HCT116 (cell line): Measurements from ENCODE around the gene PDE1C. TPM values are rescaled to one million over a fixed set of nuclear protein-coding genes. Genes with fewer than 3 reads are reported as not detected.

Source experiments
- ATAC-seq: fragments of 200-7000 bp; cut with Tn5 transposase; 2 replicates; pipeline ENCODE4 v1.9.1; 2020; ENCODE audit warnings: mild to moderate bottlenecking, moderate library complexity
- BruUV-seq: library from RNA; stranded (reverse); fragments of 400-500 nt; replicated peaks from 2 replicates; lab custom pipeline; 2021; lab: Mats Ljungman, UMichigan
- CTCF ChIA-PET: fragments of 300-600 bp; sonication (Branson Sonifier 250); formaldehyde crosslinking; loops from one replicate; lab custom pipeline; 2021; ENCODE audit warnings: antibody characterized with exemption; lab: Charles Lee
- POLR2A ChIA-PET: fragments of 300-600, 350-600 bp; sonication (Branson Sonifier 250); formaldehyde crosslinking; loops from one replicate; lab custom pipeline; 2021; ENCODE audit warnings: antibody characterized with exemption; lab: Charles Lee
- RAD21 ChIA-PET, 2 experiments: fragments of 300-600 bp; sonication (Branson Sonifier 250); formaldehyde crosslinking; loops; one replicate each; lab custom pipeline; 2023; ENCODE audit warnings: low total read pairs in 2 of 2; ENCODE audit not compliant: uncharacterized antibody in 2 of 2, unreplicated experiment in 2 of 2, low non-redundant PET in 1 of 2; lab: Charles Lee
- DNase-seq: peaks from one replicate; pipeline ENCODE4 v3.0.0-alpha.2; 2010; ENCODE audit warnings: low read depth, low spot score
- H2AFZ ChIP-seq: fragments of 200-600 bp; shearing (Covaris generic), sonication (generic); 2 replicates; pipeline ENCODE4 v1.6.1; 2017; ENCODE audit warnings: low read depth, mixed run types, mixed read lengths, antibody characterized with exemption, low read length; ENCODE audit not compliant: poor library complexity, severe bottlenecking
- H3K27ac ChIP-seq: 2 replicates; pipeline ENCODE4 v1.5.1; 2012; ENCODE audit warnings: low read depth, low read length
- H3K27me3 ChIP-seq: fragments of 200-600 bp; sonication (generic); 2 replicates; pipeline ENCODE4 v1.6.1; 2016; ENCODE audit warnings: mixed run types, low read length, mixed read lengths; ENCODE audit not compliant: insufficient read depth
- H3K36me3 ChIP-seq, 2 experiments: fragments of 200-500 bp in 1 of 2; fragments of 200-600 bp in 1 of 2; sonication (Bioruptor generic) in 1 of 2; sonication (generic) in 1 of 2; 2 replicates each; pipeline versions ENCODE4 v1.5.1 to v1.6.1; 2014 to 2016; ENCODE audit warnings: low read length in 2 of 2, inconsistent platforms in 1 of 2, mixed read lengths in 1 of 2, mixed run types in 1 of 2; ENCODE audit not compliant: insufficient read depth in 2 of 2, control insufficient read depth in 1 of 2
- H3K4me1 ChIP-seq, 2 experiments: fragments of 200-600 bp in 1 of 2; sonication (generic) in 1 of 2; 2 replicates each; pipeline versions ENCODE4 v1.5.1 to v1.6.1; 2012 to 2017; ENCODE audit warnings: low read length in 2 of 2, inconsistent platforms in 1 of 2, mild to moderate bottlenecking in 1 of 2, mixed read lengths in 1 of 2, mixed run types in 1 of 2, moderate library complexity in 1 of 2; ENCODE audit not compliant: insufficient read depth in 2 of 2, control insufficient read depth in 1 of 2
- H3K4me2 ChIP-seq: fragments of 200-600 bp; sonication (generic); 2 replicates; pipeline ENCODE4 v1.6.1; 2017; ENCODE audit warnings: mixed run types, low read length, mixed read lengths
- H3K4me3 ChIP-seq, 2 experiments: fragments of 200-600 bp in 1 of 2; sonication (generic) in 1 of 2; replicated peaks in 1 of 2; 2 replicates each; pipeline ENCODE4 v1.5.1; 2011 to 2016; ENCODE audit warnings: low read length in 2 of 2, control low read depth in 1 of 2, low read depth in 1 of 2, mild to moderate bottlenecking in 1 of 2, mixed read lengths in 1 of 2, mixed run types in 1 of 2
- H3K79me2 ChIP-seq: fragments of 200-600 bp; sonication (generic); 2 replicates; pipeline ENCODE4 v1.6.1; 2017; ENCODE audit warnings: mild to moderate bottlenecking, mixed run types, low read length, moderate library complexity, mixed read lengths; ENCODE audit not compliant: insufficient read depth
- H3K9ac ChIP-seq: fragments of 200-600 bp; sonication (generic); 2 replicates; pipeline ENCODE4 v1.6.1; 2016; ENCODE audit warnings: low read length, mixed read lengths
- H3K9me2 ChIP-seq: fragments of 200-600 bp; sonication (generic), shearing (Covaris generic); 2 replicates; pipeline ENCODE4 v1.6.1; 2017; ENCODE audit warnings: mixed run types, mild to moderate bottlenecking, moderate library complexity; ENCODE audit not compliant: insufficient read depth
- H3K9me3 ChIP-seq, 2 experiments: fragments of 200-500 bp in 1 of 2; fragments of 200-600 bp in 1 of 2; sonication (Bioruptor generic) in 1 of 2; sonication (generic) in 1 of 2; 2 replicates each; pipeline ENCODE4 v1.6.1; 2014 to 2017; ENCODE audit warnings: low read length in 2 of 2, mixed read lengths in 2 of 2, inconsistent platforms in 1 of 2, low read depth in 1 of 2, mild to moderate bottlenecking in 1 of 2, mixed run types in 1 of 2, moderate library complexity in 1 of 2; ENCODE audit not compliant: control insufficient read depth in 1 of 2, insufficient read depth in 1 of 2
- H4K20me1 ChIP-seq: fragments of 200-600 bp; sonication (generic), shearing (Covaris generic); 2 replicates; pipeline ENCODE4 v1.6.1; 2017; ENCODE audit warnings: mixed run types, mild to moderate bottlenecking, moderate library complexity; ENCODE audit not compliant: insufficient read depth
- CBX3 ChIP-seq: IDR thresholded peaks from 2 replicates; pipeline ENCODE4 v1.6.1; 2012; ENCODE audit warnings: low read depth
- CEBPB ChIP-seq: IDR thresholded peaks from 2 replicates; pipeline ENCODE4 v1.6.1; 2012; ENCODE audit warnings: low read depth
- EZH2phosphoT487 ChIP-seq: fragments of 200-600 bp; IDR thresholded peaks from 2 replicates; pipeline ENCODE4 v1.6.1; 2018; ENCODE audit warnings: antibody characterized with exemption, borderline replicate concordance
- MAX ChIP-seq: IDR thresholded peaks from 2 replicates; pipeline ENCODE4 v1.6.1; 2012
- POLR2A ChIP-seq: IDR thresholded peaks from 2 replicates; pipeline ENCODE4 v1.7.0; 2011; ENCODE audit warnings: borderline replicate concordance; ENCODE audit not compliant: insufficient read depth, insufficient read length; ENCODE audit errors: extremely low read depth
- RAD21 ChIP-seq: IDR thresholded peaks from 2 replicates; pipeline ENCODE4 v1.6.1; 2012; ENCODE audit warnings: low read depth, mild to moderate bottlenecking
- SRF ChIP-seq: IDR thresholded peaks from 2 replicates; pipeline ENCODE4 v1.6.1; 2012; ENCODE audit warnings: low read depth
- YY1 ChIP-seq: IDR thresholded peaks from 2 replicates; pipeline ENCODE4 v1.6.1; 2011; ENCODE audit warnings: low read length, low read depth, moderate library complexity, mild to moderate bottlenecking; ENCODE audit not compliant: insufficient replicate concordance; ENCODE audit errors: extremely low read depth
- ZBTB33 ChIP-seq: IDR thresholded peaks from 2 replicates; pipeline ENCODE4 v1.6.1; 2011; ENCODE audit warnings: mild to moderate bottlenecking, low read length, moderate library complexity; ENCODE audit not compliant: insufficient replicate concordance; ENCODE audit errors: extremely low read depth
- ZNF274 ChIP-seq: fragments of 200-500 bp; sonication (Bioruptor generic); IDR thresholded peaks from 2 replicates; pipeline ENCODE4 v1.6.1; 2014; ENCODE audit warnings: mild to moderate bottlenecking, low read depth, low read length, inconsistent platforms
- intact Hi-C: fragments of 100-400 bp; cut with micrococcal nuclease; formaldehyde crosslinking; loops from 2 replicates; pipeline ENCODE4 v1.10.0; 2022
- total RNA-seq: library from RNA; stranded (reverse); gene quantifications from one replicate; pipeline ENCODE4 v1.2.1, GENCODE V29; 2021; ENCODE audit not compliant: unreplicated experiment
- TF ChIP-seq, protein P1 (sequence below), 3 experiments: fragments of 200-600 bp in 1 of 3; sonication (generic) in 1 of 3; IDR thresholded peaks in 2 of 3; conservative IDR thresholded peaks in 1 of 3; 2 replicates each; pipeline ENCODE4 v1.5.1; 2012 to 2017; ENCODE audit warnings: low read depth in 2 of 3, low read length in 2 of 3, antibody characterized with exemption in 1 of 3, borderline replicate concordance in 1 of 3, control low read depth in 1 of 3, mild to moderate bottlenecking in 1 of 3, mixed read lengths in 1 of 3, mixed run types in 1 of 3, moderate library complexity in 1 of 3; ENCODE audit not compliant: insufficient read depth in 1 of 3

The PDE1C gene
- total RNA-seq, 1 experiment from 2014 or later, result 0.17 TPM

DNA sequence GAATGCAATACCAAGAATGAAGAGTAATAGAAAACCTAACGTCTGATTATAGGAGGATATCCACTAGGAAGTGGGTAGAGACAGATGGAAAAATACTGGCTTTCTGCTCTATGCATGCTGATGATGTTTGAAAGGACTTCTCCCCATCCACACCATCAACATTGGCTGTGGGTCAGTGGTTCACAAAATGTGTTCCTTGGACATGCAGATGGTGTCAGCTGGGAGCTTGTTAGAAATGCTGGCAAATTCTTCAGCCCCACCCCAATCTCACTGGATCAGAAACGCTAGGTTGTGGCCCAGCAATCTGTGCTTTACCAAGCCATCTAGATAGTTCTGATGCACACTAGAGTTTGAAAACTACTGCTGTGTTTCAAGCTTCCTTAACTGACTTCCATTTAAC lies 219.1 kb downstream of the PDE1C start (continued):
- TF ChIP-seq, protein P1, sequence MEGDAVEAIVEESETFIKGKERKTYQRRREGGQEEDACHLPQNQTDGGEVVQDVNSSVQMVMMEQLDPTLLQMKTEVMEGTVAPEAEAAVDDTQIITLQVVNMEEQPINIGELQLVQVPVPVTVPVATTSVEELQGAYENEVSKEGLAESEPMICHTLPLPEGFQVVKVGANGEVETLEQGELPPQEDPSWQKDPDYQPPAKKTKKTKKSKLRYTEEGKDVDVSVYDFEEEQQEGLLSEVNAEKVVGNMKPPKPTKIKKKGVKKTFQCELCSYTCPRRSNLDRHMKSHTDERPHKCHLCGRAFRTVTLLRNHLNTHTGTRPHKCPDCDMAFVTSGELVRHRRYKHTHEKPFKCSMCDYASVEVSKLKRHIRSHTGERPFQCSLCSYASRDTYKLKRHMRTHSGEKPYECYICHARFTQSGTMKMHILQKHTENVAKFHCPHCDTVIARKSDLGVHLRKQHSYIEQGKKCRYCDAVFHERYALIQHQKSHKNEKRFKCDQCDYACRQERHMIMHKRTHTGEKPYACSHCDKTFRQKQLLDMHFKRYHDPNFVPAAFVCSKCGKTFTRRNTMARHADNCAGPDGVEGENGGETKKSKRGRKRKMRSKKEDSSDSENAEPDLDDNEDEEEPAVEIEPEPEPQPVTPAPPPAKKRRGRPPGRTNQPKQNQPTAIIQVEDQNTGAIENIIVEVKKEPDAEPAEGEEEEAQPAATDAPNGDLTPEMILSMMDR (IDR thresholded peaks at IDR 0.05 in 2 of 3, conservative IDR thresholded peaks at IDR 0.05 in 1 of 3; ENCODE audit: borderline replicate concordance in 1 of 3, insufficient read depth in 1 of 3, low read depth in 2 of 3, low read length in 2 of 3), result no peak
- no peak for TF ChIP-seq MAX
- TF ChIP-seq CBX3, result no peak
- TF ChIP-seq YY1, result no peak
- TF ChIP-seq ZBTB33, result no peak
- no peak for TF ChIP-seq EZH2phosphoT487
- no peak for TF ChIP-seq ZNF274

- H4K20me1 ChIP-seq, result no peaks in the 10 kb centered on the region
- H3K9me2 ChIP-seq, result no peaks in the 10 kb centered on the region
- no peak for TF ChIP-seq ZBTB33
- no peak for TF ChIP-seq POLR2A
- no peak for TF ChIP-seq RAD21
- TF ChIP-seq, protein P1 (IDR thresholded peaks at IDR 0.05 in 2 of 3, conservative IDR thresholded peaks at IDR 0.05 in 1 of 3; ENCODE audit: borderline replicate concordance in 1 of 3, insufficient read depth in 1 of 3, low read depth in 2 of 3, low read length in 2 of 3), result no peak
- no peak for TF ChIP-seq CEBPB
- no peak for TF ChIP-seq SRF
- H3K9me3 ChIP-seq, result no peaks in the 10 kb centered on the region
- ATAC-seq (no peak), DNase-seq (no peak)
- H2AFZ ChIP-seq, result no peak overlapping the region
- H3K9ac ChIP-seq, result no peak overlapping the region
- H3K27ac ChIP-seq, result no peak overlapping the region
- BruUV-seq, result no TSS peak
- POLR2A ChIA-PET, result no interaction called here
- no peaks in the 10 kb centered on the region for H3K4me1 ChIP-seq
- intact Hi-C loops, result no loop called here
- H3K27me3 ChIP-seq, result peaks cover 3% of the 10 kb centered on the region; the same call in 1 of the 2 replicates
- H3K4me2 ChIP-seq, result no peak overlapping the region
- H3K4me3 ChIP-seq, result no peak overlapping the region
- RAD21 ChIA-PET, result no interaction called here
- H3K36me3 ChIP-seq, result no peaks in the 10 kb centered on the region
- H3K79me2 ChIP-seq, result no peaks in the 10 kb centered on the region
- CTCF ChIA-PET, result no interaction called here
Measured at GRCh38 chr7:31850601-31851000, 219.6 kb downstream of the PDE1C start.
